Measurements from ENCODE around the gene ETNK2. TPM values are rescaled to one million over a fixed set of nuclear protein-coding genes. Genes with fewer than 3 reads are reported as not detected.

The ETNK2 gene
- total and polyA plus RNA-seq, 2 of the 13 experiments (the other 11 are each of a cell fraction or from before 2014, with no cell fraction given): 15.5 to 42.8 TPM

GRCh38 chr1:204151552-204152309 lies at the start of gene ETNK2 (continued):
- TF ChIP-seq PAXIP1 (CRISPR knock-in tag; conservative IDR thresholded peaks at IDR 0.05): 0 out of 2 replicates have a peak, but pooled peaks have one; percentile 26
- 0 out of 2 replicates have a peak, but pooled peaks have one; percentile 10 for TF ChIP-seq ZNF800 (CRISPR knock-in tag; IDR thresholded peaks at IDR 0.05)
- TF ChIP-seq MAZ (IDR thresholded peaks at IDR 0.05; ENCODE audit: borderline replicate concordance, low read depth, low read length): peak; percentile 59; the same call in 1 of the 2 replicates
- peak; percentile 45; the same call in 1 of the 2 replicates for TF ChIP-seq MAZ (CRISPR knock-in tag; IDR thresholded peaks at IDR 0.05; ENCODE audit: low read depth)
- peak; percentile 85 for TF ChIP-seq PATZ1 (CRISPR knock-in tag; IDR thresholded peaks at IDR 0.05)
- no peak for TF ChIP-seq ZNF749 (CRISPR knock-in tag; IDR thresholded peaks at IDR 0.05; ENCODE audit: borderline replicate concordance)
- TF ChIP-seq TFAP4 (IDR thresholded peaks at IDR 0.05; ENCODE audit: borderline replicate concordance, low read depth): peak; percentile 7; the same call in 1 of the 2 replicates
- peak; percentile 67; the same call in 1 of the 2 replicates for TF ChIP-seq ARID4A (CRISPR knock-in tag; IDR thresholded peaks at IDR 0.05; ENCODE audit: borderline replicate concordance)
- TF ChIP-seq POLR2AphosphoS5 (IDR thresholded peaks at IDR 0.05; ENCODE audit: low read depth, low read length): 0 out of 2 replicates have a peak, but pooled peaks have one; percentile 26
- 0 out of 2 replicates have a peak, but pooled peaks have one; percentile 29 for TF ChIP-seq POGK (CRISPR knock-in tag; conservative IDR thresholded peaks at IDR 0.05)
- no peak for TF ChIP-seq MIXL1 (CRISPR knock-in tag; IDR thresholded peaks at IDR 0.05)
- no peak for TF ChIP-seq KMT2B (CRISPR knock-in tag; IDR thresholded peaks at IDR 0.05)
